ENCODE results near the gene C5AR2.

The C5AR2 gene

GRCh38 chr19:47312366-47313006 lies 19.5 kb upstream of the C5AR2 start:
- H4K20me1 ChIP-seq (ENCODE audit: control insufficient read depth, insufficient read depth, low read depth, low read length), result no peaks in the 10 kb centered on the region

GRCh38 chr19:47313754-47314295 lies 18.1 kb upstream of the C5AR2 start:
- no peaks in the 10 kb centered on the region for H3K36me3 ChIP-seq (ENCODE audit: control insufficient read depth, low read length)
- TF ChIP-seq CTCF (IDR thresholded peaks at IDR 0.05; ENCODE audit: low read depth, low read length, poor library complexity, severe bottlenecking) (no peak), EZH2phosphoT487 (IDR thresholded peaks at IDR 0.05; ENCODE audit: borderline replicate concordance, low read length) (no peak)
- H3K4me2 ChIP-seq (ENCODE audit: low read length), result no peak overlapping the region
- H3K79me2 ChIP-seq (ENCODE audit: control insufficient read depth, low read length), result no peaks in the 10 kb centered on the region
- no peaks in the 10 kb centered on the region for H4K20me1 ChIP-seq (ENCODE audit: control insufficient read depth, insufficient read depth, low read depth, low read length)
- no peaks in the 10 kb centered on the region for H3F3A ChIP-seq (ENCODE audit: control insufficient read depth, insufficient read depth)
- H3K9me2 ChIP-seq (replicated peaks; ENCODE audit: control insufficient read depth, low read length), result no peaks in the 10 kb centered on the region
- H3K27ac ChIP-seq (ENCODE audit: low read depth, low read length), result no peak overlapping the region
- H3K4me3 ChIP-seq (ENCODE audit: low read length), result no peak overlapping the region
- H3K4me1 ChIP-seq (ENCODE audit: control insufficient read depth, low read length), result peaks cover 12% of the 10 kb centered on the region
- H3K27me3 ChIP-seq (ENCODE audit: control insufficient read depth, low read length), result peaks cover 21% of the 10 kb centered on the region
- H3K9me3 ChIP-seq (ENCODE audit: control insufficient read depth, insufficient read depth, low read length), result no peaks in the 10 kb centered on the region

More at GRCh38 chr19:47312366-47313006, 19.5 kb upstream of the C5AR2 start:
- Histone ChIP-seq H3K36me3 (ENCODE audit: control insufficient read depth, low read length) (no peaks in the 10 kb centered on the region), H3K4me3 (ENCODE audit: low read length) (no peak overlapping the region), H3K27ac (ENCODE audit: low read depth, low read length) (no peak overlapping the region), H3K79me2 (ENCODE audit: control insufficient read depth, low read length) (no peaks in the 10 kb centered on the region), H3K9me3 (ENCODE audit: control insufficient read depth, insufficient read depth, low read length) (no peaks in the 10 kb centered on the region), H3K4me1 (ENCODE audit: control insufficient read depth, low read length) (peaks cover 12% of the 10 kb centered on the region), H3F3A (ENCODE audit: control insufficient read depth, insufficient read depth) (no peaks in the 10 kb centered on the region), H3K4me2 (ENCODE audit: low read length) (no peak overlapping the region), H3K27me3 (ENCODE audit: control insufficient read depth, low read length) (peaks cover 21% of the 10 kb centered on the region), H3K9me2 (replicated peaks; ENCODE audit: control insufficient read depth, low read length) (no peaks in the 10 kb centered on the region)
- no peak for TF ChIP-seq CTCF (IDR thresholded peaks at IDR 0.05; ENCODE audit: low read depth, low read length, poor library complexity, severe bottlenecking)
- no peak for TF ChIP-seq EZH2phosphoT487 (IDR thresholded peaks at IDR 0.05; ENCODE audit: borderline replicate concordance, low read length)

GRCh38 chr19:47315125-47315821 lies 16.7 kb upstream of the C5AR2 start:
- Histone ChIP-seq H3K4me1 (ENCODE audit: control insufficient read depth, low read length) (no peaks in the 10 kb centered on the region), H3K4me2 (ENCODE audit: low read length) (no peak overlapping the region), H3K36me3 (ENCODE audit: control insufficient read depth, low read length) (no peaks in the 10 kb centered on the region), H3K9me3 (ENCODE audit: control insufficient read depth, insufficient read depth, low read length) (no peaks in the 10 kb centered on the region), H3K9me2 (replicated peaks; ENCODE audit: control insufficient read depth, low read length) (no peaks in the 10 kb centered on the region), H3K79me2 (ENCODE audit: control insufficient read depth, low read length) (no peaks in the 10 kb centered on the region), H3K27me3 (ENCODE audit: control insufficient read depth, low read length) (peaks cover 9% of the 10 kb centered on the region), H3K4me3 (ENCODE audit: low read length) (no peak overlapping the region), H4K20me1 (ENCODE audit: control insufficient read depth, insufficient read depth, low read depth, low read length) (no peaks in the 10 kb centered on the region), H3K27ac (ENCODE audit: low read depth, low read length) (no peak overlapping the region), H3F3A (ENCODE audit: control insufficient read depth, insufficient read depth) (no peaks in the 10 kb centered on the region)
- no peak for TF ChIP-seq CTCF (IDR thresholded peaks at IDR 0.05; ENCODE audit: low read depth, low read length, poor library complexity, severe bottlenecking)
- no peak for TF ChIP-seq EZH2phosphoT487 (IDR thresholded peaks at IDR 0.05; ENCODE audit: borderline replicate concordance, low read length)

All from DOHH2 (cell line).